GM18526 (cell line): Measurements from ENCODE around the gene SNRPB2.

Experiments
- POLR2A ChIP-seq: IDR thresholded peaks from 3 replicates; pipeline ENCODE4 v1.6.1; 2011; ENCODE audit not compliant: insufficient read length; ENCODE audit errors: extremely low read depth

Gene SNRPB2

GRCh38 chr20:16712511-16712947 lies 17.3 kb upstream of the SNRPB2 start:
- no peak for TF ChIP-seq POLR2A

- TF ChIP-seq POLR2A: no peak
Observed at GRCh38 chr20:16713066-16713465, 16.8 kb upstream of the SNRPB2 start.

- TF ChIP-seq POLR2A: no peak
Observed at GRCh38 chr20:16714242-16714641, 15.6 kb upstream of the SNRPB2 start.

- no peak for TF ChIP-seq POLR2A
Observed at GRCh38 chr20:16714751-16715150, 15.1 kb upstream of the SNRPB2 start.

GRCh38 chr20:16719421-16719820 lies 10.4 kb upstream of the SNRPB2 start:
- no peak for TF ChIP-seq POLR2A

- no peak for TF ChIP-seq POLR2A
Observed at GRCh38 chr20:16729080-16729479, 746 bp upstream of the SNRPB2 start.

- TF ChIP-seq POLR2A: no peak
Observed at GRCh38 chr20:16732506-16733152, 2.8 kb downstream of the SNRPB2 start.

- no peak for TF ChIP-seq POLR2A
Observed at GRCh38 chr20:16740365-16741072, 10.7 kb downstream of the SNRPB2 start.

GRCh38 chr20:16744178-16744807 lies 14.5 kb downstream of the SNRPB2 start:
- TF ChIP-seq POLR2A: no peak

- TF ChIP-seq POLR2A: no peak
Observed at GRCh38 chr20:16745204-16745603, 15.4 kb downstream of the SNRPB2 start.

- TF ChIP-seq POLR2A: no peak
Observed at GRCh38 chr20:16747291-16747811, 17.5 kb downstream of the SNRPB2 start.

GRCh38 chr20:16748308-16748900 lies 18.6 kb downstream of the SNRPB2 start, which contains the start of gene OTOR:
OTOR (plus strand) TSS chr20:16748358; CDS start chr20:16748402, 44 bp downstream.
- TF ChIP-seq POLR2A: no peak

- no peak for TF ChIP-seq POLR2A
Observed at GRCh38 chr20:16749573-16749972, 19.7 kb downstream of the SNRPB2 start.

GRCh38 chr20:16752082-16752481 lies 22.3 kb downstream of the SNRPB2 start:
- TF ChIP-seq POLR2A: no peak

GRCh38 chr20:16752901-16753300 lies 23.1 kb downstream of the SNRPB2 start:
- TF ChIP-seq POLR2A: no peak

GRCh38 chr20:16758454-16759180 lies 28.8 kb downstream of the SNRPB2 start:
- no peak for TF ChIP-seq POLR2A

- TF ChIP-seq POLR2A: no peak
Observed at GRCh38 chr20:16759181-16759563, 29.3 kb downstream of the SNRPB2 start.
